Mesendoderm (in vitro differentiated cells): ENCODE results near the gene TCF12.

ENCODE experiments used
- DNase-seq: peaks from one replicate; pipeline ENCODE4 v3.0.0; 2013
- H2AK5ac ChIP-seq: 2 replicates; pipeline ENCODE4 v1.6.1; 2013; ENCODE audit warnings: low read length, inconsistent platforms
- H2BK120ac ChIP-seq: 2 replicates; pipeline ENCODE4 v1.6.1; 2013; ENCODE audit warnings: low read depth, mild to moderate bottlenecking, low read length, moderate library complexity, mixed read lengths
- H2BK15ac ChIP-seq: replicated peaks from 2 replicates; pipeline ENCODE4 v1.6.1; 2013; ENCODE audit warnings: low read depth, mild to moderate bottlenecking, moderate library complexity
- H2BK5ac ChIP-seq: 2 replicates; pipeline ENCODE4 v1.6.1; 2013; ENCODE audit warnings: low read length, inconsistent platforms
- H3K18ac ChIP-seq: 2 replicates; pipeline ENCODE4 v1.6.1; 2013; ENCODE audit warnings: mild to moderate bottlenecking, low read length, mixed read lengths
- H3K23ac ChIP-seq: one replicate; pipeline ENCODE4 v1.6.1; 2013; ENCODE audit warnings: low read length
- H3K27ac ChIP-seq: 2 replicates; pipeline ENCODE4 v1.5.1; 2013; ENCODE audit warnings: low read depth, mild to moderate bottlenecking, inconsistent platforms, low read length, moderate library complexity
- H3K27me3 ChIP-seq: 2 replicates; pipeline ENCODE4 v1.6.1; 2013; ENCODE audit warnings: low read length, control low read depth, mild to moderate bottlenecking, inconsistent platforms; ENCODE audit not compliant: insufficient read depth, poor library complexity
- H3K36me3 ChIP-seq: 2 replicates; pipeline ENCODE4 v1.6.1; 2013; ENCODE audit warnings: low read length, inconsistent platforms; ENCODE audit not compliant: control insufficient read depth, insufficient read depth
- H3K4ac ChIP-seq: one replicate; pipeline ENCODE4 v1.6.1; 2013; ENCODE audit warnings: low read depth, mild to moderate bottlenecking, low read length, moderate library complexity
- H3K4me1 ChIP-seq: 2 replicates; pipeline ENCODE4 v1.6.1; 2013; ENCODE audit warnings: low read depth, low read length, inconsistent platforms; ENCODE audit not compliant: control insufficient read depth
- H3K4me2 ChIP-seq: 2 replicates; pipeline ENCODE4 v1.6.1; 2013; ENCODE audit warnings: low read length
- H3K4me3 ChIP-seq: 2 replicates; pipeline ENCODE4 v1.5.1; 2013; ENCODE audit warnings: mild to moderate bottlenecking, low read length
- H3K56ac ChIP-seq: one replicate; pipeline ENCODE4 v1.6.1; 2013; ENCODE audit warnings: low read length
- H3K79me1 ChIP-seq: 2 replicates; pipeline ENCODE4 v1.6.1; 2013; ENCODE audit warnings: low read length, inconsistent platforms
- H3K79me2 ChIP-seq: 2 replicates; pipeline ENCODE4 v1.6.1; 2013; ENCODE audit warnings: mild to moderate bottlenecking, low read length; ENCODE audit not compliant: control insufficient read depth, insufficient read depth
- H3K9ac ChIP-seq: 2 replicates; pipeline ENCODE4 v1.6.1; 2013; ENCODE audit warnings: low read length, inconsistent platforms
- H4K5ac ChIP-seq: one replicate; pipeline ENCODE4 v1.6.1; 2013; ENCODE audit warnings: low read length
- H4K8ac ChIP-seq: one replicate; pipeline ENCODE4 v1.6.1; 2013; ENCODE audit warnings: low read depth, mild to moderate bottlenecking, control low read depth, low read length, moderate library complexity
- WGBS: extraction: QIAGEN DNeasy Blood & Tissue Kit; methylation state at CpG from one replicate; pipeline ENCODE4 v1.1.7; 2013; ENCODE audit warnings: low lambda C conversion rate, missing lambda C conversion rate; ENCODE audit not compliant: insufficient coverage; ENCODE audit errors: extremely low coverage; 5-methylcytosine and 5-hydroxymethylcytosine counted together

Gene TCF12

GRCh38 chr15:57085267-57085666 lies 166.8 kb downstream of the TCF12 start:
- no peaks in the 10 kb centered on the region for H3K27me3 ChIP-seq
- H3K4ac ChIP-seq: no peak overlapping the region
- H3K4me3 ChIP-seq: no peak overlapping the region
- no peak overlapping the region for H2AK5ac ChIP-seq
- no peaks in the 10 kb centered on the region for H3K4me1 ChIP-seq
- H3K27ac ChIP-seq: no peak overlapping the region
- peaks cover 6% of the 10 kb centered on the region for H3K79me2 ChIP-seq
- no peak overlapping the region for H2BK5ac ChIP-seq
- H3K36me3 ChIP-seq: no peaks in the 10 kb centered on the region
- no peak overlapping the region for H2BK120ac ChIP-seq
- no peak overlapping the region for H3K9ac ChIP-seq
- H3K23ac ChIP-seq: no peak overlapping the region
- peaks cover 9% of the 10 kb centered on the region for H3K79me1 ChIP-seq
- H3K56ac ChIP-seq: no peak overlapping the region
- no peak overlapping the region for H3K18ac ChIP-seq
- DNase-seq: no peak
- WGBS: 100% methylated on average over 1 of the region's 4 CpGs
- H3K4me2 ChIP-seq: no peak overlapping the region
- no peak overlapping the region for H2BK15ac ChIP-seq
- H4K5ac ChIP-seq: no peak overlapping the region
- no peak overlapping the region for H4K8ac ChIP-seq

- no peak overlapping the region for H3K23ac ChIP-seq
- no peaks in the 10 kb centered on the region for H3K36me3 ChIP-seq
- H3K18ac ChIP-seq: no peak overlapping the region
- no peak overlapping the region for H3K27ac ChIP-seq
- H3K79me2 ChIP-seq: peaks cover 5% of the 10 kb centered on the region
- H3K4ac ChIP-seq: no peak overlapping the region
- no peak overlapping the region for H3K4me3 ChIP-seq
- no peak overlapping the region for H2BK5ac ChIP-seq
- no peak overlapping the region for H2AK5ac ChIP-seq
- no peaks in the 10 kb centered on the region for H3K27me3 ChIP-seq
- H3K4me2 ChIP-seq: no peak overlapping the region
- no CpG with 5 or more reads among the region's 4 CpGs for WGBS
- H3K56ac ChIP-seq: no peak overlapping the region
- no peak overlapping the region for H4K5ac ChIP-seq
- no peak overlapping the region for H2BK15ac ChIP-seq
- peaks cover 5% of the 10 kb centered on the region for H3K79me1 ChIP-seq
- DNase-seq: no peak
- H2BK120ac ChIP-seq: no peak overlapping the region
- no peaks in the 10 kb centered on the region for H3K4me1 ChIP-seq
- no peak overlapping the region for H3K9ac ChIP-seq
- no peak overlapping the region for H4K8ac ChIP-seq
Observed at GRCh38 chr15:57086857-57087427, 168.5 kb downstream of the TCF12 start.

- Histone ChIP-seq H3K56ac (no peak overlapping the region), H3K9ac (no peak overlapping the region), H3K4me3 (no peak overlapping the region), H2BK120ac (no peak overlapping the region), H3K4me2 (no peak overlapping the region), H3K18ac (no peak overlapping the region), H4K8ac (no peak overlapping the region), H2BK5ac (no peak overlapping the region), H3K4ac (no peak overlapping the region), H3K27ac (no peak overlapping the region), H3K79me1 (peaks cover 1% of the 10 kb centered on the region), H2BK15ac (no peak overlapping the region), H3K27me3 (no peaks in the 10 kb centered on the region), H3K23ac (no peak overlapping the region), H2AK5ac (no peak overlapping the region), H3K79me2 (peaks cover 3% of the 10 kb centered on the region), H3K36me3 (no peaks in the 10 kb centered on the region), H3K4me1 (no peaks in the 10 kb centered on the region), H4K5ac (no peak overlapping the region)
- no CpG with 5 or more reads among the region's 6 CpGs for WGBS
- DNase-seq: no peak
Observed at GRCh38 chr15:57089815-57090495, 171.5 kb downstream of the TCF12 start.

- no peaks in the 10 kb centered on the region for H3K36me3 ChIP-seq
- no peak overlapping the region for H3K18ac ChIP-seq
- H3K4me2 ChIP-seq: no peak overlapping the region
- H2BK5ac ChIP-seq: no peak overlapping the region
- H3K4ac ChIP-seq: no peak overlapping the region
- H3K27me3 ChIP-seq: no peaks in the 10 kb centered on the region
- H3K4me3 ChIP-seq: no peak overlapping the region
- H2BK120ac ChIP-seq: no peak overlapping the region
- DNase-seq: no peak
- H4K5ac ChIP-seq: no peak overlapping the region
- H3K27ac ChIP-seq: no peak overlapping the region
- no peaks in the 10 kb centered on the region for H3K4me1 ChIP-seq
- peaks cover 1% of the 10 kb centered on the region for H3K79me1 ChIP-seq
- peaks cover 3% of the 10 kb centered on the region for H3K79me2 ChIP-seq
- no peak overlapping the region for H3K9ac ChIP-seq
- H2BK15ac ChIP-seq: no peak overlapping the region
- WGBS: no CpG with 5 or more reads among the region's 4 CpGs
- H3K56ac ChIP-seq: no peak overlapping the region
- H3K23ac ChIP-seq: no peak overlapping the region
- no peak overlapping the region for H4K8ac ChIP-seq
- H2AK5ac ChIP-seq: no peak overlapping the region
Observed at GRCh38 chr15:57090496-57090859, 172.0 kb downstream of the TCF12 start.

GRCh38 chr15:57091636-57092035 lies 173.2 kb downstream of the TCF12 start:
- H3K36me3 ChIP-seq: no peaks in the 10 kb centered on the region
- no CpG with 5 or more reads among the region's 2 CpGs for WGBS
- H3K4me3 ChIP-seq: no peak overlapping the region
- no peak overlapping the region for H3K4ac ChIP-seq
- H3K79me2 ChIP-seq: peaks cover 3% of the 10 kb centered on the region
- H3K79me1 ChIP-seq: peaks cover 1% of the 10 kb centered on the region
- no peak overlapping the region for H2BK5ac ChIP-seq
- H3K9ac ChIP-seq: no peak overlapping the region
- H3K4me2 ChIP-seq: no peak overlapping the region
- no peak overlapping the region for H4K8ac ChIP-seq
- no peak overlapping the region for H4K5ac ChIP-seq
- H3K23ac ChIP-seq: no peak overlapping the region
- no peak overlapping the region for H3K27ac ChIP-seq
- no peak overlapping the region for H3K56ac ChIP-seq
- no peak overlapping the region for H2BK120ac ChIP-seq
- H3K18ac ChIP-seq: no peak overlapping the region
- no peak for DNase-seq
- no peaks in the 10 kb centered on the region for H3K4me1 ChIP-seq
- no peaks in the 10 kb centered on the region for H3K27me3 ChIP-seq
- H2BK15ac ChIP-seq: no peak overlapping the region
- H2AK5ac ChIP-seq: no peak overlapping the region

GRCh38 chr15:57092252-57092651 lies 173.8 kb downstream of the TCF12 start:
- H2BK120ac ChIP-seq: no peak overlapping the region
- no peak overlapping the region for H2BK5ac ChIP-seq
- no peak overlapping the region for H4K8ac ChIP-seq
- H3K36me3 ChIP-seq: no peaks in the 10 kb centered on the region
- H3K4ac ChIP-seq: no peak overlapping the region
- no peak overlapping the region for H3K4me3 ChIP-seq
- H3K79me2 ChIP-seq: peaks cover 1% of the 10 kb centered on the region
- no peak overlapping the region for H2AK5ac ChIP-seq
- no peak overlapping the region for H4K5ac ChIP-seq
- H3K9ac ChIP-seq: no peak overlapping the region
- H3K18ac ChIP-seq: no peak overlapping the region
- H3K27me3 ChIP-seq: no peaks in the 10 kb centered on the region
- H2BK15ac ChIP-seq: no peak overlapping the region
- H3K27ac ChIP-seq: no peak overlapping the region
- no peak overlapping the region for H3K56ac ChIP-seq
- H3K4me1 ChIP-seq: no peaks in the 10 kb centered on the region
- H3K23ac ChIP-seq: no peak overlapping the region
- H3K4me2 ChIP-seq: no peak overlapping the region
- peaks cover 1% of the 10 kb centered on the region for H3K79me1 ChIP-seq
- no peak for DNase-seq
